Measurements from ENCODE around the gene ESCO1. TPM values are rescaled to one million over a fixed set of nuclear protein-coding genes. Genes with fewer than 3 reads are reported as not detected.

ESCO1 gene
- total and polyA plus RNA-seq, 2 of the 13 experiments (the other 11 are each of a cell fraction or from before 2014, with no cell fraction given), result 6.3 to 19.4 TPM

GRCh38 chr18:21599585-21600525 is 649 bp downstream of the ESCO1 start (continued):
- TF ChIP-seq HOXA3 (CRISPR knock-in tag; IDR thresholded peaks at IDR 0.05), result no peak
- TF ChIP-seq RERE (CRISPR knock-in tag; IDR thresholded peaks at IDR 0.05; ENCODE audit: low read depth), result no peak
- peak; percentile 71; the same call in 1 of the 2 replicates for TF ChIP-seq ELF4 (CRISPR knock-in tag; IDR thresholded peaks at IDR 0.05; ENCODE audit: borderline replicate concordance)
- TF ChIP-seq POLR2G (IDR thresholded peaks at IDR 0.05; ENCODE audit: low read depth, low read length), result no peak
- TF ChIP-seq FOXO4 (CRISPR knock-in tag; conservative IDR thresholded peaks at IDR 0.05), result 0 out of 2 replicates have a peak, but pooled peaks have one; percentile 78
- TF ChIP-seq FOSL1 (CRISPR knock-in tag; IDR thresholded peaks at IDR 0.05; ENCODE audit: borderline replicate concordance), result no peak
- no peak for TF ChIP-seq ZFP1 (CRISPR knock-in tag; IDR thresholded peaks at IDR 0.05)
- no peak for TF ChIP-seq ZSCAN5A (CRISPR knock-in tag; IDR thresholded peaks at IDR 0.05; ENCODE audit: borderline replicate concordance)
- TF ChIP-seq ZBTB7A (CRISPR knock-in tag; IDR thresholded peaks at IDR 0.05), result no peak; the same call in 1 of the 2 replicates
- TF ChIP-seq PPARG (CRISPR knock-in tag; conservative IDR thresholded peaks at IDR 0.05), result no peak
- no peak for TF ChIP-seq ZNF678 (CRISPR knock-in tag; IDR thresholded peaks at IDR 0.05)
- no peak for TF ChIP-seq POLR2AphosphoS2 (IDR thresholded peaks at IDR 0.05; ENCODE audit: low read depth, low read length)
- TF ChIP-seq HMGXB3 (CRISPR knock-in tag; IDR thresholded peaks at IDR 0.05; ENCODE audit: borderline replicate concordance), result peak; percentile 22; the same call in 1 of the 2 replicates
- TF ChIP-seq ZNF205 (CRISPR knock-in tag; IDR thresholded peaks at IDR 0.05), result no peak; the same call in 1 of the 2 replicates
